Liver (tissue), 9 donors: ENCODE measurements around the gene WIF1. TPM values are rescaled to one million over a fixed set of nuclear protein-coding genes. Genes with fewer than 3 reads are reported as not detected.

Source experiments
- DNase-seq: peaks from one replicate; pipeline ENCODE4 v3.0.0-alpha.2; 2017; ENCODE audit warnings: low spot score
- H3K27ac ChIP-seq, 2 donors: one replicate each; pipeline ENCODE4 v1.7.0; 2013; ENCODE audit warnings: inconsistent platforms in 2 of 2, low read length in 2 of 2, control low read depth in 1 of 2, low read depth in 1 of 2, mild to moderate bottlenecking in 1 of 2
- H3K27me3 ChIP-seq, 4 donors: one replicate each; pipeline versions ENCODE4 v1.6.1 to v1.7.0; 2013; ENCODE audit warnings: low read length in 3 of 4, inconsistent platforms in 1 of 4, mild to moderate bottlenecking in 1 of 4, moderate library complexity in 1 of 4; ENCODE audit not compliant: control insufficient read depth in 4 of 4, insufficient read depth in 4 of 4
- H3K36me3 ChIP-seq, 4 donors: one replicate each; pipeline versions ENCODE4 v1.6.1 to v1.7.0; 2013; ENCODE audit warnings: low read length in 3 of 4, mild to moderate bottlenecking in 3 of 4, low read depth in 1 of 4, moderate library complexity in 1 of 4; ENCODE audit not compliant: control insufficient read depth in 4 of 4, insufficient read depth in 3 of 4
- H3K4me1 ChIP-seq, 4 donors: one replicate each; pipeline versions ENCODE4 v1.6.1 to v1.7.0; 2013; ENCODE audit warnings: low read length in 3 of 4, mild to moderate bottlenecking in 3 of 4, moderate library complexity in 1 of 4; ENCODE audit not compliant: control insufficient read depth in 4 of 4, insufficient read depth in 4 of 4
- H3K4me3 ChIP-seq, 3 donors: one replicate each; pipeline versions ENCODE4 v1.6.1 to v1.7.0; 2013; ENCODE audit warnings: low read length in 3 of 3, control low read depth in 1 of 3, low read depth in 1 of 3, mild to moderate bottlenecking in 1 of 3
- H3K9ac ChIP-seq, 2 donors: one replicate each; pipeline ENCODE4 v1.7.0; 2013; ENCODE audit warnings: low read length in 2 of 2, mild to moderate bottlenecking in 2 of 2, moderate library complexity in 2 of 2, control low read depth in 1 of 2, low read depth in 1 of 2
- H3K9me3 ChIP-seq, 4 donors: one replicate each; pipeline versions ENCODE4 v1.6.1 to v1.7.0; 2013; ENCODE audit warnings: low read length in 3 of 4; ENCODE audit not compliant: control insufficient read depth in 4 of 4
- ATF3 ChIP-seq: IDR thresholded peaks from 2 replicates; pipeline ENCODE4 v1.6.1; 2016; ENCODE audit warnings: antibody characterized with exemption
- CTCF ChIP-seq: fragments of 150-350 bp; IDR thresholded peaks from 2 replicates; pipeline ENCODE4 v1.5.1; 2017; ENCODE audit warnings: improper control_type of control experiment, low read depth, low read length; ENCODE audit not compliant: missing input control
- EGR1 ChIP-seq, 2 donors: IDR thresholded peaks; 2 replicates each; pipeline ENCODE4 v1.6.1; 2016 to 2018; ENCODE audit warnings: antibody characterized with exemption in 2 of 2, low read depth in 2 of 2
- FOXA1 ChIP-seq: IDR thresholded peaks from 2 replicates; pipeline ENCODE4 v1.6.1; 2016; ENCODE audit warnings: antibody characterized with exemption
- FOXA2 ChIP-seq: IDR thresholded peaks from 2 replicates; pipeline ENCODE4 v1.6.1; 2016; ENCODE audit warnings: antibody characterized with exemption
- HNF4A ChIP-seq, 2 donors: conservative IDR thresholded peaks; 2 replicates each; pipeline ENCODE4 v1.6.1; 2016; ENCODE audit warnings: antibody characterized with exemption in 2 of 2, mild to moderate bottlenecking in 2 of 2
- HNF4G ChIP-seq: IDR thresholded peaks from 2 replicates; pipeline ENCODE4 v1.6.1; 2016; ENCODE audit warnings: antibody characterized with exemption
- JUND ChIP-seq, 2 donors: IDR thresholded peaks; 2 replicates each; pipeline ENCODE4 v1.6.1; 2016; ENCODE audit warnings: antibody characterized with exemption in 2 of 2
- MAX ChIP-seq: IDR thresholded peaks from 2 replicates; pipeline ENCODE4 v1.6.1; 2016; ENCODE audit warnings: antibody characterized with exemption
- NR2F2 ChIP-seq: IDR thresholded peaks from 2 replicates; pipeline ENCODE4 v1.6.1; 2016; ENCODE audit warnings: antibody characterized with exemption
- RAD21 ChIP-seq, 2 donors: IDR thresholded peaks; 2 replicates each; pipeline ENCODE4 v1.6.1; 2016; ENCODE audit warnings: antibody characterized with exemption in 2 of 2, mild to moderate bottlenecking in 2 of 2
- REST ChIP-seq: IDR thresholded peaks from 2 replicates; pipeline ENCODE4 v1.6.1; 2016; ENCODE audit warnings: antibody characterized with exemption, mild to moderate bottlenecking
- RXRA ChIP-seq, 2 donors: IDR thresholded peaks; 2 replicates each; pipeline ENCODE4 v1.6.1; 2017 to 2018; ENCODE audit warnings: antibody characterized with exemption in 2 of 2, mild to moderate bottlenecking in 1 of 2
- SP1 ChIP-seq: IDR thresholded peaks from 2 replicates; pipeline ENCODE4 v1.6.1; 2018; ENCODE audit warnings: antibody characterized with exemption, mild to moderate bottlenecking
- TAF1 ChIP-seq: conservative IDR thresholded peaks from 2 replicates; pipeline ENCODE4 v1.6.1; 2016; ENCODE audit warnings: antibody characterized with exemption, mild to moderate bottlenecking
- YY1 ChIP-seq: IDR thresholded peaks from 2 replicates; pipeline ENCODE4 v1.6.1; 2016; ENCODE audit warnings: antibody characterized with exemption, mild to moderate bottlenecking
- WGBS: extraction: QIAGEN DNeasy Blood & Tissue Kit; methylation state at CpG from one replicate; pipeline ENCODE4 v1.1.7; 2013; 5-methylcytosine and 5-hydroxymethylcytosine counted together
- polyA plus RNA-seq, 2 donors: library from polyadenylated mRNA; stranded (reverse) in 1 of 2; unstranded in 1 of 2; fragments of 200-250 nt in 1 of 2; fragments of >200 nt in 1 of 2; fragmentation: Nextera tagmentation in 1 of 2; extraction: Ambion mirVana in 1 of 2; gene quantifications; one replicate each; pipeline versions ENCODE4 v1.2.1 to v1.2.3, GENCODE V29; 2013 to 2015
- total RNA-seq, 2 donors: library from RNA; depleted of rRNA; stranded (reverse); fragments of >200 nt; gene quantifications; one replicate each; pipeline ENCODE4 v1.2.3, GENCODE V29; 2014
- TF ChIP-seq, protein P1 (sequence below): IDR thresholded peaks from 2 replicates; pipeline ENCODE4 v1.6.1; 2016; ENCODE audit warnings: antibody characterized with exemption
- donor health status: healthy.
- donor health status: healthy.
- donor health status: healthy.
- donor health status: healthy.
- donor health status: healthy.

WIF1 gene
- total and polyA plus RNA-seq, 4 donors, result not detected

GRCh38 chr12:65005716-65006115, 115.4 kb downstream of the WIF1 start:
- Histone ChIP-seq H3K4me3 (no peak overlapping the region), H3K4me1 (no peaks in the 10 kb centered on the region), H3K27me3 (peaks cover 0 to 4% (median 0%) of the 10 kb centered on the region in 4 donors), H3K9me3 (peaks cover 0 to 3% (median 0%) of the 10 kb centered on the region in 4 donors), H3K27ac (no peak overlapping the region), H3K36me3 (no peaks in the 10 kb centered on the region), H3K9ac (no peak overlapping the region)
- no peak for TF ChIP-seq EGR1 (IDR thresholded peaks at IDR 0.05; ENCODE audit: low read depth in 2 of 2)
- TF ChIP-seq, protein P1, sequence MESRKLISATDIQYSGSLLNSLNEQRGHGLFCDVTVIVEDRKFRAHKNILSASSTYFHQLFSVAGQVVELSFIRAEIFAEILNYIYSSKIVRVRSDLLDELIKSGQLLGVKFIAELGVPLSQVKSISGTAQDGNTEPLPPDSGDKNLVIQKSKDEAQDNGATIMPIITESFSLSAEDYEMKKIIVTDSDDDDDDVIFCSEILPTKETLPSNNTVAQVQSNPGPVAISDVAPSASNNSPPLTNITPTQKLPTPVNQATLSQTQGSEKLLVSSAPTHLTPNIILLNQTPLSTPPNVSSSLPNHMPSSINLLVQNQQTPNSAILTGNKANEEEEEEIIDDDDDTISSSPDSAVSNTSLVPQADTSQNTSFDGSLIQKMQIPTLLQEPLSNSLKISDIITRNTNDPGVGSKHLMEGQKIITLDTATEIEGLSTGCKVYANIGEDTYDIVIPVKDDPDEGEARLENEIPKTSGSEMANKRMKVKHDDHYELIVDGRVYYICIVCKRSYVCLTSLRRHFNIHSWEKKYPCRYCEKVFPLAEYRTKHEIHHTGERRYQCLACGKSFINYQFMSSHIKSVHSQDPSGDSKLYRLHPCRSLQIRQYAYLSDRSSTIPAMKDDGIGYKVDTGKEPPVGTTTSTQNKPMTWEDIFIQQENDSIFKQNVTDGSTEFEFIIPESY, result no peak
- TF ChIP-seq FOXA1, result no peak
- no peak for TF ChIP-seq HNF4A (conservative IDR thresholded peaks at IDR 0.05)
- TF ChIP-seq MAX, result no peak
- no peak for TF ChIP-seq RAD21 (IDR thresholded peaks at IDR 0.05)
- TF ChIP-seq NR2F2, result no peak
- no peak for TF ChIP-seq REST
- TF ChIP-seq ATF3, result no peak
- no peak for TF ChIP-seq JUND (IDR thresholded peaks at IDR 0.05)
- TF ChIP-seq TAF1, result no peak
- TF ChIP-seq YY1, result no peak
- TF ChIP-seq HNF4G, result no peak
- DNase-seq, result no peak
- 92% methylated on average over 2 of the region's 2 CpGs for WGBS

DNA sequence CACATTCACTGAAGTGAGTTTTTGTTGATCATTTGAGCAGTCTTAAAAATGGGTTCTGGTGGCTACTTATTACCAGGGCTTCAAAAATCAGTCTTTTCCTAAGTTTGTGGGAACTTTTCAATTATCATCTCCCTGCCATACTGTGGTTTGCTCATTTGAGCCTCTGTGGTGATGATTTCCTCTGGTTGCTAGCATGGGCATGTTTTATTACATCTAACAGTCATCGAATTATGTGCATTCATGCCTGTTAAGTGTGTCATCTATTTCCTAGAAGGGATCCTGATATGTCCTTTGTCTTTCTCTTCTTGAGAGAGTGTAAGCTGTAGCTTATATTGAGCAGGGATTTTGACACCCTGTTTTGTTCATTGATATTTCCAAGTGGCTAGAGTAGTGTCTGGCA, 116.8 kb downstream of the WIF1 start:
- H3K4me3 ChIP-seq, result no peak overlapping the region
- WGBS, result 82% methylated on average over 1 of the region's 1 CpG
- H3K9ac ChIP-seq, result no peak overlapping the region
- H3K9me3 ChIP-seq, result no peaks in the 10 kb centered on the region
- H3K27ac ChIP-seq, result no peak overlapping the region
- no peaks in the 10 kb centered on the region for H3K36me3 ChIP-seq
- H3K4me1 ChIP-seq, result no peaks in the 10 kb centered on the region
- DNase-seq, result no peak
- peaks cover 0 to 2% (median 0%) of the 10 kb centered on the region in 4 donors for H3K27me3 ChIP-seq
- TF ChIP-seq ATF3 (no peak), CTCF (no peak), MAX (no peak), SP1 (no peak), TAF1 (no peak), FOXA1 (no peak), EGR1 (IDR thresholded peaks at IDR 0.05; ENCODE audit: low read depth in 2 of 2) (no peak), RXRA (IDR thresholded peaks at IDR 0.05) (no peak), HNF4A (conservative IDR thresholded peaks at IDR 0.05) (no peak), REST (no peak), FOXA2 (no peak), JUND (IDR thresholded peaks at IDR 0.05) (no peak), HNF4G (no peak), NR2F2 (no peak), YY1 (no peak), RAD21 (IDR thresholded peaks at IDR 0.05) (no peak)
- TF ChIP-seq, protein P1, result no peak
